ENCODE results near the gene NEUROD2. TPM values are rescaled to one million over a fixed set of nuclear protein-coding genes. Genes with fewer than 3 reads are reported as not detected.

The NEUROD2 gene
- total and polyA plus RNA-seq, 10 of the 15 experiments (the other 5 are each of a cell fraction or from before 2014, with no cell fraction given) = not detected

- CTCF ChIA-PET = interaction anchor here (0.8 to 1.4 kb wide), 4 partner anchors 9 to 258 kb away, joined by 3 to 11 read pairs (median 3); no protein-coding TSS in a partner anchor
- Histone ChIP-seq H3K36me3 (ENCODE audit: control insufficient read depth in 2 of 2, insufficient read depth in 2 of 2, low read length in 1 of 2) (no peaks in the 10 kb centered on the region), H3K27me3 (replicated peaks in 1 of 2; ENCODE audit: control insufficient read depth in 2 of 2, insufficient read depth in 2 of 2, low read length in 1 of 2) (no peaks in the 10 kb centered on the region; a peak in 2 of 4 replicates), H3K9me3 (replicated peaks; ENCODE audit: control insufficient read depth, insufficient read depth, low read length) (no peaks in the 10 kb centered on the region), H3K4me3 (no peak overlapping the region), H3K27ac (ENCODE audit: control insufficient read depth, insufficient read depth) (no peak overlapping the region), H3K79me2 (ENCODE audit: control insufficient read depth, insufficient read depth, low read length) (no peaks in the 10 kb centered on the region), H3K4me2 (ENCODE audit: control insufficient read depth, insufficient read depth) (no peak overlapping the region), H3K9ac (ENCODE audit: control insufficient read depth, insufficient read depth, low read length) (no peak overlapping the region), H2AFZ (ENCODE audit: control insufficient read depth, low read depth, low read length) (no peak overlapping the region), H3K4me1 (ENCODE audit: control insufficient read depth, insufficient read depth, low read length) (no peaks in the 10 kb centered on the region; the same call in 1 of the 2 replicates), H4K20me1 (ENCODE audit: control insufficient read depth, insufficient read depth) (no peaks in the 10 kb centered on the region)
- ATAC-seq (no peak), FAIRE-seq (no peak), DNase-seq (ENCODE audit: low read depth, low spot score) (no peak)
- POLR2A ChIA-PET = no interaction called here
- SMC1A ChIA-PET (ENCODE audit: uncharacterized antibody, unreplicated experiment) = interaction anchor here (1.0 to 1.1 kb wide), 2 partner anchors 9 to 23 kb away, joined by 3 to 4 read pairs; no protein-coding TSS in a partner anchor
- BruUV-seq (replicated peaks) = no TSS peak
- WGBS (ENCODE audit: insufficient coverage, insufficient replicate concordance, low lambda C conversion rate, missing lambda C conversion rate) = 10% methylated on average over 3 of the region's 3 CpGs
- RAD21 ChIA-PET (ENCODE audit: unreplicated experiment) = no interaction called here
- intact Hi-C loops (cut with micrococcal nuclease; ENCODE audit: unreplicated experiment) (no loop called here), in situ Hi-C loops (cut with MboI) (no loop called here)
- TF ChIP-seq TCF7 (IDR thresholded peaks at IDR 0.05; ENCODE audit: borderline replicate concordance) = no peak
- no peak for TF ChIP-seq GABPA (IDR thresholded peaks at IDR 0.05; ENCODE audit: low read depth)
- no peak for TF ChIP-seq GATAD2B (conservative IDR thresholded peaks at IDR 0.05; ENCODE audit: low read depth)
- no peak for TF ChIP-seq SPI1 (IDR thresholded peaks at IDR 0.05; ENCODE audit: borderline replicate concordance, insufficient read depth, low read depth, low read length)
- no peak for TF ChIP-seq JUND (IDR thresholded peaks at IDR 0.05; ENCODE audit: low read depth, low read length)
- TF ChIP-seq, protein P1, sequence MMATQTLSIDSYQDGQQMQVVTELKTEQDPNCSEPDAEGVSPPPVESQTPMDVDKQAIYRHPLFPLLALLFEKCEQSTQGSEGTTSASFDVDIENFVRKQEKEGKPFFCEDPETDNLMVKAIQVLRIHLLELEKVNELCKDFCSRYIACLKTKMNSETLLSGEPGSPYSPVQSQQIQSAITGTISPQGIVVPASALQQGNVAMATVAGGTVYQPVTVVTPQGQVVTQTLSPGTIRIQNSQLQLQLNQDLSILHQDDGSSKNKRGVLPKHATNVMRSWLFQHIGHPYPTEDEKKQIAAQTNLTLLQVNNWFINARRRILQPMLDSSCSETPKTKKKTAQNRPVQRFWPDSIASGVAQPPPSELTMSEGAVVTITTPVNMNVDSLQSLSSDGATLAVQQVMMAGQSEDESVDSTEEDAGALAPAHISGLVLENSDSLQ (IDR thresholded peaks at IDR 0.05) = no peak
- TF ChIP-seq, protein P2, sequence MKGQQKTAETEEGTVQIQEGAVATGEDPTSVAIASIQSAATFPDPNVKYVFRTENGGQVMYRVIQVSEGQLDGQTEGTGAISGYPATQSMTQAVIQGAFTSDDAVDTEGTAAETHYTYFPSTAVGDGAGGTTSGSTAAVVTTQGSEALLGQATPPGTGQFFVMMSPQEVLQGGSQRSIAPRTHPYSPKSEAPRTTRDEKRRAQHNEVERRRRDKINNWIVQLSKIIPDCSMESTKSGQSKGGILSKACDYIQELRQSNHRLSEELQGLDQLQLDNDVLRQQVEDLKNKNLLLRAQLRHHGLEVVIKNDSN (IDR thresholded peaks at IDR 0.05; ENCODE audit: borderline replicate concordance, extremely low read length, insufficient read depth, low read depth, low read length) = no peak
- TF ChIP-seq SMAD1 (IDR thresholded peaks at IDR 0.05; ENCODE audit: low read depth, partially characterized antibody) = no peak
- TF ChIP-seq ZNF384 (IDR thresholded peaks at IDR 0.05; ENCODE audit: borderline replicate concordance, low read depth, low read length) = no peak
- TF ChIP-seq MAX (IDR thresholded peaks at IDR 0.05; ENCODE audit: low read depth, low read length) = no peak
- TF ChIP-seq ESRRA (IDR thresholded peaks at IDR 0.05; ENCODE audit: low read length) = no peak
- no peak for TF ChIP-seq EGR1 (IDR thresholded peaks at IDR 0.05; ENCODE audit: borderline replicate concordance in 1 of 2, low read depth in 2 of 2, low read length in 2 of 2)
- no peak for TF ChIP-seq KDM1A (IDR thresholded peaks at IDR 0.05; ENCODE audit: borderline replicate concordance)
- no peak for TF ChIP-seq STAT1 (conservative IDR thresholded peaks at IDR 0.05)
- no peak for TF ChIP-seq ZBTB33 (IDR thresholded peaks at IDR 0.05)
- TF ChIP-seq SIX5 (IDR thresholded peaks at IDR 0.05; ENCODE audit: low read depth, low read length, severe bottlenecking) = no peak
- TF ChIP-seq MEF2A (IDR thresholded peaks at IDR 0.05; ENCODE audit: insufficient read depth, low read depth, low read length) = no peak
- TF ChIP-seq RELB (IDR thresholded peaks at IDR 0.05; ENCODE audit: low read depth) = no peak
- no peak for TF ChIP-seq BACH1 (IDR thresholded peaks at IDR 0.05; ENCODE audit: borderline replicate concordance)
These were observed 6.9 kb upstream of the NEUROD2 start for GRCh38 chr17:39614545-39615157.

Data from GM12878 (cell line).